ENCODE data around the gene ZNF430. TPM values are rescaled to one million over a fixed set of nuclear protein-coding genes. Genes with fewer than 3 reads are reported as not detected.

ZNF430 gene
- total and polyA plus RNA-seq, 10 of the 15 experiments (the other 5 are each of a cell fraction or from before 2014, with no cell fraction given), result 4.6 to 19.0 (median 12.1) TPM

- peak overlapping the region; percentile 49; the same call in 1 of the 2 replicates for H3K4me3 ChIP-seq
- no peaks in the 10 kb centered on the region for H3K27me3 ChIP-seq (replicated peaks in 1 of 2; ENCODE audit: control insufficient read depth in 2 of 2, insufficient read depth in 2 of 2, low read length in 1 of 2)
- H3K79me2 ChIP-seq (ENCODE audit: control insufficient read depth, insufficient read depth, low read length), result peaks cover 28% of the 10 kb centered on the region
- peaks cover 7% of the 10 kb centered on the region for H3K4me1 ChIP-seq (ENCODE audit: control insufficient read depth, insufficient read depth, low read length)
- no peak for TF ChIP-seq BRCA1 (IDR thresholded peaks at IDR 0.05; ENCODE audit: low read depth, low read length)
- 0 out of 2 replicates have a peak, but pooled peaks have one; percentile 4 for TF ChIP-seq FOXM1 (IDR thresholded peaks at IDR 0.05; ENCODE audit: low read depth, low read length)
- TF ChIP-seq JUNB (IDR thresholded peaks at IDR 0.05), result 0 out of 2 replicates have a peak, but pooled peaks have one; percentile 4
- SMC1A ChIA-PET (ENCODE audit: uncharacterized antibody, unreplicated experiment), result interaction anchor here (1.0 to 1.2 kb wide), 2 partner anchors 9 to 16 kb away, joined by 3 to 5 read pairs; no protein-coding TSS in a partner anchor
- FAIRE-seq (no peak), ATAC-seq (peak; percentile 11), DNase-seq (ENCODE audit: low read depth, low spot score) (no peak)
- no peak overlapping the region for H3K9ac ChIP-seq (ENCODE audit: control insufficient read depth, insufficient read depth, low read length)
- H3K4me2 ChIP-seq (ENCODE audit: control insufficient read depth, insufficient read depth), result peak overlapping the region; percentile 60
- H3K36me3 ChIP-seq (ENCODE audit: control insufficient read depth in 2 of 2, insufficient read depth in 2 of 2, low read length in 1 of 2), result peaks cover 4 to 21% of the 10 kb centered on the region in 2 experiments
- POLR2A ChIA-PET, result no interaction called here
- H2AFZ ChIP-seq (ENCODE audit: control insufficient read depth, low read depth, low read length), result no peak overlapping the region
- H4K20me1 ChIP-seq (ENCODE audit: control insufficient read depth, insufficient read depth), result no peaks in the 10 kb centered on the region
- H3K9me3 ChIP-seq (replicated peaks; ENCODE audit: control insufficient read depth, insufficient read depth, low read length), result peaks cover 16% of the 10 kb centered on the region
- no TSS peak for BruUV-seq (replicated peaks)
- CTCF ChIA-PET, result interaction anchor here (1.4 kb wide), 1 partner anchor 55 kb away, joined by 3 read pairs; no protein-coding TSS in a partner anchor
- RAD21 ChIA-PET (ENCODE audit: unreplicated experiment), result no interaction called here
- in situ Hi-C loops (cut with MboI) (loop anchor here (10.0 to 25.0 kb wide), 3 partner anchors 296 to 1492 kb away; partner anchors contain the start of genes ATP13A1, CILP2, YJEFN3 and ZNF101), intact Hi-C loops (cut with micrococcal nuclease; ENCODE audit: unreplicated experiment) (no loop called here)
- H3K27ac ChIP-seq (ENCODE audit: control insufficient read depth, insufficient read depth), result no peak overlapping the region; the same call in 1 of the 2 replicates
These were observed 8.5 kb downstream of the ZNF430 start for GRCh38 chr19:21028969-21029268.

- Histone ChIP-seq H3K79me2 (ENCODE audit: control insufficient read depth, insufficient read depth, low read length) (peaks cover 2% of the 10 kb centered on the region; the same call in 1 of the 2 replicates), H4K20me1 (ENCODE audit: control insufficient read depth, insufficient read depth) (no peaks in the 10 kb centered on the region), H3K9me3 (replicated peaks; ENCODE audit: control insufficient read depth, insufficient read depth, low read length) (peaks cover 26% of the 10 kb centered on the region), H3K4me2 (ENCODE audit: control insufficient read depth, insufficient read depth) (no peak overlapping the region), H3K9ac (ENCODE audit: control insufficient read depth, insufficient read depth, low read length) (no peak overlapping the region), H3K4me3 (no peak overlapping the region), H3K36me3 (ENCODE audit: control insufficient read depth in 2 of 2, insufficient read depth in 2 of 2, low read length in 1 of 2) (peaks cover 3 to 13% of the 10 kb centered on the region in 2 experiments), H2AFZ (ENCODE audit: control insufficient read depth, low read depth, low read length) (no peak overlapping the region), H3K27me3 (replicated peaks in 1 of 2; ENCODE audit: control insufficient read depth in 2 of 2, insufficient read depth in 2 of 2, low read length in 1 of 2) (no peaks in the 10 kb centered on the region), H3K4me1 (ENCODE audit: control insufficient read depth, insufficient read depth, low read length) (no peaks in the 10 kb centered on the region), H3K27ac (ENCODE audit: control insufficient read depth, insufficient read depth) (no peak overlapping the region)
- ChIA-PET POLR2A (no interaction called here), SMC1A (ENCODE audit: uncharacterized antibody, unreplicated experiment) (interaction anchor here (1.8 kb wide), 1 partner anchor 16 kb away, joined by 5 read pairs; no protein-coding TSS in a partner anchor), RAD21 (ENCODE audit: unreplicated experiment) (no interaction called here), CTCF (no interaction called here)
- ATAC-seq (no peak), FAIRE-seq (no peak), DNase-seq (ENCODE audit: low read depth, low spot score) (no peak)
- in situ Hi-C loops (cut with MboI) (loop anchor here (25.0 kb wide), 1 partner anchor 1508 kb away; the partner anchor contains the start of genes CILP2 and YJEFN3), intact Hi-C loops (cut with micrococcal nuclease; ENCODE audit: unreplicated experiment) (no loop called here)
- no TSS peak for BruUV-seq (replicated peaks)
- TF ChIP-seq CBX3 (IDR thresholded peaks at IDR 0.05; ENCODE audit: borderline replicate concordance, low read depth) (no peak), RB1 (IDR thresholded peaks at IDR 0.05; ENCODE audit: borderline replicate concordance) (no peak)
These were observed 24.6 kb downstream of the ZNF430 start for GRCh38 chr19:21045028-21045427.
